HG02623 (cell line): ENCODE data around the gene PRKCH.

Experiments
- ATAC-seq: cut with Tn5 transposase; IDR thresholded peaks from one replicate; pipeline ENCODE4 v1.9.1; 2021; ENCODE audit warnings: moderate library complexity; ENCODE audit not compliant: unreplicated experiment

Gene PRKCH

DNA sequence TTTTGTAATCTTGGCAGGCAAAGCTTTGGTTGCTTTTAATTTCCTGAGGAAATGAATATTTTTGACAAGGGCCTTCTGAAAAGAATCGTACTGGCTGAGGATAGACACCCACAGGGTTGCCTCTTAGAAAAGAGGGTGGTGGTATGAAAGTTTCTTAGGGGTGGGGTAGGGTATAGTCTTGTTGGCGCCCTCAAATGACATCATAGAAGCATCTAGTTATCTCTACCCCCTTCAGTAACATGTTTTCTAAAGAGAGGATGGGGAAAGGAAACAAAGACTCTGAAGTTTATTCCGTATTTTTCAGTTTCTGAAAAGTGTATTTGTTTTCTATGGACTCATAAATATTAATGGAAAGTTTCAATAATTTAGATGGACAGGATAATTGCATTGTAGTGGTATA lies 13.7 kb downstream of the PRKCH start:
- no peak for ATAC-seq

DNA sequence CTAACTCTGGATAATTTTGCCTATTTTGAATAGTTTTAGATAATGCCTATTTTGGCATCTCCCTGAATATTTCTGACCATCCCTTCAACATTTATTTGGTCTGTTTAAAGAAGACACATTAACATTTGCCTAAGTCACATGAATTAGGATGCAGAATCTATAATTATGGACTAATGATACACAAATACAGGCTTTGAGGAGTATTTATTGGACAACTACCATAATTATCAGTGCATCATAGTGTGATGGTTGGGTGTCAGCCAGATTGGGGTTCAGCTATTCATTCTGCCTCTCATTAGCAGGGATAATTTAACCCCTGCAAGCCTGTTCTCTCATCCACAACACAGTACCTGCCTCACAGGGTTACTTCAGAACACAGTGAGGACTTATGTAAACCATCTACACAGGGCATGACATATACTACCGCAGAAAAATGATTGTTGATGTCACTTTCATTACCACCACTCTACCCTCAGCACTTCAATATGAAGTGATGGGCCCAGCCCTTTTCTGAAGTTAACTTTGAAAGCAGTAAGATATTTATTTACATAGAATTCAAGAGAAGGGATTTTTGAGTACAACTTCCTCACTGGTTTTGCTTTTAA lies 14.4 kb downstream of the PRKCH start:
- ATAC-seq = no peak

DNA sequence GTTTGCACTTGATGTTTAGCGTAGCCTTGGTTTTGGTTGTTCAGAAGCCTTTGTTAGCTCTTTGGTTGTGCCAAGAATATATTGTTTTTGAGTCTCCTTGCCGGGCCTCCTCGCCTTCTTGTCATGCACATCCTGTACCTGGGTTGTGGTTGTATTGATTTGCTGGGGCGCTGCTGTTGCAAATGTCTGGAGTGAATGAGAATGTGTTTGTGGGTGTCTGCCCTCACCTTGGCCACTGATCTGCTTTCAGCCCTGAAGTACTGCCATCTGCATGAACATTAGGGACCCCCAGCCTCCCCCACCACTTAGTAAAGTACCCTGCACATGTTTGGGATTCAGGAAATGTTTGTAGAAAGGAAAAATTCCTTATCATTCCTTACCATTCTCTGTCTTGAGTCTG lies 16.5 kb downstream of the PRKCH start:
- no peak for ATAC-seq

DNA sequence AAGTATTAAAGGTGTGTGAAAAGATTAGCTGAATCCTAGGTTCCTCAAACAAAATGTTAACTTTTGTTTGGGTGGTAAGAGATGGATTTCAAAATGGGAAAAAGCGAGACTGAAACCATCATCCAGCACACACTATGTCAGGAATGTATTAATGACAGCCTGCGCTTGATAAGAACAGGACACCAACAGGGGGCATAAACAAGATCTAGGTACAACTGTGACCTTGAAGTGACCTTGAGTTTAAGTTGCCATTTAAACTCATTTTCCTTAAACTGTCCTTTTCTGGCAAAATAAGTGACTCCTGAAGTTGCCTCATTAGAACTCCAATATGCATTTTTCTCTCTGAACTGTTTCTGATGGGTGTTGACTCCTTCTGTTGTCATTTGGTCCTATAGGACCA lies 17.1 kb downstream of the PRKCH start:
- no peak for ATAC-seq

DNA sequence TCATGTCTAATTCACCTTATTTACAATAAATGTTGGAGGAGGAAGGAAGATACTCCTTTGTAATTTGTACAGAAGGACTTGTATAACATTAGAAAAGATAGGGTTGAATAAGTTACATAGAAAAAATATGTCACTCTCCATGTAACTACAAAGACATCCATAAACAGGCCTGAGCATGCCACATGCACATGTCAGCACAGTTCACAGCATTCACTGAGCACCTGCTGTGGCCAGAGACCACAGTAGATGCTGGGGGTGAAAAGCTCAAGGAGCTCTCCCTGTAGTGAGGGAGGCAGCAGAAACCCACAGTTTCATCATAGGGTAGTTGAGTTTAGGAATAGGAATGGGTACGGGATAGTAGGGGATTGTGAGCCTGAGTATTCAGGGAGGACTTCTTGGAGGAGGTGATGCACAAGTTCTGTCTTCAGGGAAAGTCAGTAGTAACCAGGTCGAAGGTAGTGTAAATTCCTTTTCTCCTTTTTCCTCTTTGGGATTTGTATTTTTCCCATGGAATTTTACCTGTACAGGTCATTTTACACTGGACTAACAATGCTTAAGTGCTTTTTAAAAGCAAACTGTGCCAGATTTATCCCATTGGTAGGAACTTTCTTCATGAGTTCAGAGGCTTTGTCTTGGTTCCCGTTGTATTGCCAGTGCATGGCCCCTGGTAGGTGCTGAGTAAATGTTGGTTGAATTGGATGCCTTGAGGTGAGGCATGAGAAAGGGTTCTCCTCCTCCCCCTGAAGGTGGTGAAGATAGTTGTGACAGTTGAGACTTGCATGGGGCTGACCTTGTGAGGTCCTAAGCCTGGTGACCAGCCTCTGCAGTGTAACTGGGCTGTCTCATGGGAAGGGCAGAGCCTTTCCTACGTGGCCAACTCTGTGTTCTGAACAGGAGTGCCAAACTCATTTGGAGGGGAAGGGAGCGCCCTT lies 20.2 kb downstream of the PRKCH start:
- ATAC-seq = no peak

DNA sequence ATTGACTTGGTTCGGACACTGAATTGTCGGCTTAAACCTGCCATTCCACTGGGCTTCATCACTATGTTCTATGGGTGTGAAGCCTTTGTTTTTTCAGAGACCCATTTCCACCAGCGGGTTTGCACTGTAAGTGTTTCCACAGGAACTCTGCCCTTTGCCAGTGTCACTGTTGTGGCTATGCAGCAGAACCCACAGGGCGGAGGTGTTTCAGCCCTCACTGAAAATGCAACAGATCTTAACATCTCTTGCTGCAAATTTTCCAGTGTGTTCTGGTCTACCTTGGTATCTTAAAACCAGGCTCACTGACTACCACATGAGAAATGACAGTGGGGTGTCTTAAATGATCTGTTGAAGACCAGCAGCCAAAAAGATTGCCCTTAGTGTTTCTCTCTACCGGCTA lies 21.1 kb downstream of the PRKCH start:
- no peak for ATAC-seq

DNA sequence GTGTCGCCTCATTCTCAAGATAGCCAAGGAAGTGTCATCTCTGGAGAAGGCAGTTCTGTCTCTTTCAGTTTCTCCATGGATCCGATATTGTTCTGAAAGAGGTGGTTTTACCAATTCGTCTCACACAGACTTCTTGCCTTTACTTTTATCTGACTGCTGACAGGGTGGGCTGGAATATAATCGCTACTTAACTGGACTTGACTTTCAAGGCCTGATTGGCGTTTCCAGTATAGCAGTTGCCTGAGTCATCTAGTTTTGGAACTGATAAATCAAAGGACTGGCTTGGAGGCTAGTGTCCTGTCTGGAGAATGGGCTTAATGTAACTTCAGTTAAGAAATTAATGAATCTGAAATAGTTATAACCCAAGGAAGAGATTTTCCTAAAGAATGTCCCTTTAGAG lies 21.6 kb downstream of the PRKCH start:
- no peak for ATAC-seq

DNA sequence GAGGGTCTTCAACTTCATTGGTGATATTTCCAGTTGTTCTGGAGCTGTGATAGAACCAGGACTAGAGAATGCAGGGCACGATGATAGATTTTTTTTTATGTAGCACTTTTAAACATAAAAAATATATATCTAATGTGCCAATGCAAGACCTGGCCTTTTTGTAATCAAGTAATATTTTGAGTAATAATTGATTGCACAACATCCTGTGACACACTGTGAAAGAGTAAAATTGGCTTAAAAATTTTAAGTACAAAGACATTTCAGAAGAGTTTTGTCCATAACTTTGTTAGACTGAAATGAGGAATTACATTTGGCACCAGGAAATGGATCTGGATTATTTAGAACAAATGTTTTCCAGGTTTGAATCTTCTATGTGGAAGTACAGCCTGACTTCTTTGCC lies 22.1 kb downstream of the PRKCH start:
- ATAC-seq = no peak

DNA sequence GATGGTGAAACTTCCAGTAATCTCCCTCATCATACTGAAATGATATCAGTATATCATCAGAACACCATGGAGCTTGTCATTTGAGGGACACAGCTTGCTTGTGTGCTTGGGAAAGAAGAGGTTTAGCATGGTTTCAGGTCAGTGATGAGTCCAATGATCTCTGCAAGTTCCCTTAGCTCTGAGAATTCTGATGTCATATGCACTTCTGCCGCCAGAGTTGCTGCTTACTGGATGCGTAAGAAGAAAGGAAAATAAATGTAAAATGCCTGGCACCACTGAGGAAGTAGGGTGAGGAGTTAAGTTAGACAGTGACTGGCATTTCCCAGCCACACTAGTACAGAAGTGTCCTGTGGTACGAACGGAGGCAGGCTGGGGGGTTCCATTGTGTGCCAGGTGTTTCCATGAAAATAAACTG lies 22.6 kb downstream of the PRKCH start:
- no peak for ATAC-seq

DNA sequence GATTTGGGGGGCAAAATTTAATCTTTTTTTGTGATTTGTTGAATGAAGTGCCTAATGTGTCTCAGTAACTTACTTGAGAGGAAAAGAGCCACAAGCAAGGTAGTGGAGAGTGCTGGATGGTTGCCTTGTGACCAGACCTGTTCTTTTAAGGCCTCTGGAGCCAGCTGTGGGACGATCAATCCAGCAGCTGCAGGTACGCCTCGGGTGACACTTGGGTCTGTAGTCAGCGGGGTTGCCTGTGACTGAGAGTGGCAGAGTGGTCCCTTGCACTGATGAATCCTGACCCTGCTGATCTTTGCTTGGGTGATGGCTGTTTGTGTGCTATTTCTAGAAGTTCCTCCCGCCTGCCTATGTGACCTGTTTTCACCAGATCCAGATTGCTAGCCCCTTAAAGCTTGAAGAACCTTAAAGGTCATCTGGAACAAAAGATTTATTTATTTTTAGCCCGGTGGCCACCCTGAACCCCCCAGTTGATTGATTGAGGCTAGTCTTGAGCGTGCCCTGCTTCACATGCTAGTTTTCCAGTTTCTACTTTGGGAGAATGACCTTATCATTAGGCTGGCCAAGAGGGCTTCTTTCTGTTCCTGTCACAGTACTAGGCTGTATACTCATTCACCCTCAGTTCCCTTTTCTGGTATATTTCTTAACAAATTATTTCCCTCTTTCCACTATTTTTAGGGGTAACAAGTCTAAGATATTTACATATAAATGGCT lies 23.2 kb downstream of the PRKCH start:
- ATAC-seq = no peak

DNA sequence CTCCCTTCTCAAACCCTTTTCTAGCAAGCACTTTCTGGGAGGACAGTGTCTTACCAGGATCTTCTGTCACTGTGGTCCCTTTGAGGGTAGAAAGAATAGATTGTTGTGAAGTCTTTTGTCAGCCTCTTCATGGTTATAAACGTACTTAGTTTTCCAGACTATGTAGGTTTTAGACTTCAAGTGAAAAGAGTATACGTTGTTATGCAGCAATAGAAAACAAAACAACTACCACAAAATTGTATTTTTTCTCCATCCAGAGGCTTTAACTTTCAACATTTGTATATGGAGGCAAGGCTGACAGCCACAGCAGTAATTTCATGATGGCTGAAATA lies 23.7 kb downstream of the PRKCH start:
- no peak for ATAC-seq

DNA sequence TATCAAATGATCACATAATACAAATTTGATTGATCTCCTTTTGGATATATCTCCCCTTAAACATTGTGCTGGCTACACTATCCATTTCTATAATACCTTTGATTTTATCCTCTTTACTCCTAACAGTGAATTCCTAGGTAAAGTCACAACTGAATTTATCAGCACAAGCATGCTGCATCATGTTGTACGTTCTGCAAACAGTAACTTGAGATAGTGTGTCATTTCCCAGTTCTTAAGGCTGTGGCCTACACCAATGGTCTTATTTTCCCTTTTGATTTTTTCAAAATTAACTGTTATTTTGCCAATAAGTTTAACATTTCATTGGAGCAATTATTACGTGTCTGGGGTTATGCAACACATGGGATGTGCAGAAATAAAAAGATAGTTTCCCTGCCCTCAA lies 24.8 kb downstream of the PRKCH start:
- ATAC-seq = no peak

DNA sequence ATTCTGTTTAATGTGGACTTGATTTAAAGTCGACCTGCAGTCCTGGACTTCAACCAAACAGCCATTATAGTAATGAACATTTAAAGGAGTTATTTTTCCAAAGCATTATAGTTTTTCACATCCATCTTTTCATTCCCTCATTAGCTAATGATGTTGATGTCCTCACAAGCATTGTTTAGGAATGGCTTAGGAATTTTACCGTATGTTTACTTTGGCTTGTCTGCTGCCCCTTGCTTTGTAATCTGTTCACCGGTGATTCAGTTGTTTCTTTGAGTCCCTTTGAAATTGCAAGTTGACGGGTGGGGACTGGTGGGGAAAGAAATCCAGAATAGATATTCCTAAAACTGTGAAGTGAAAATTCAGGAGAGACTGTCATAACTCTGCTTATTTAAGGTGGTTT lies 25.4 kb downstream of the PRKCH start:
- ATAC-seq = no peak

DNA sequence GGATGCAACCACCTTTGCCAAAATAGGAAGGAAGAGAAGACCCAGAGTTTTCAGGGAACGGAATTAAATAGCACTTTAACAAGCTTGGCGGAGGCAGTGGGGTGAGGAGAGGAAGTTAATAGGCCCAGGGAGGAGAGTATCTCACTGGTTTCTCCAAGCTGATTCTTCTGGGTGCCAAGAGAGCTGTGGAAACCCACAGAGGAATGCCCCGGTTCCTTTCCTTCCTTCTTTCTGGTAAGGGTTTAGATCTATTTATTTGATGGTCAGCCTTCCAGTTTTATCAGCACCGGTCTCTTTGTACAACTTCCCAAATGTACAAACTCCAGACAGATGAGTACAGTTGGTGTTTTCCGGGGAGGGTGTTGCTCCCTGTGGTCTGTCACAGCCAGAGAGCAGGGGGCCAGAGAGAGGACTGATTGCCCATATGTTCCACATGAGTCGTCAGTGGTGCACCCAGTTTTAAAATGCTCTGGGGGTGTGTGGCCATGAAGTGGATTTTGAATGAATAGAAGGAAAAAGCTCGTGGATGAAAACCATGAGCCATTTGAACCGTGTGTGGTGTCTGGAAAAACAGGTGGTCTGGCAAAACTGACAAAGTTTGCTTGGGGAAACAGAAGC lies 26.6 kb downstream of the PRKCH start:
- no peak for ATAC-seq

DNA sequence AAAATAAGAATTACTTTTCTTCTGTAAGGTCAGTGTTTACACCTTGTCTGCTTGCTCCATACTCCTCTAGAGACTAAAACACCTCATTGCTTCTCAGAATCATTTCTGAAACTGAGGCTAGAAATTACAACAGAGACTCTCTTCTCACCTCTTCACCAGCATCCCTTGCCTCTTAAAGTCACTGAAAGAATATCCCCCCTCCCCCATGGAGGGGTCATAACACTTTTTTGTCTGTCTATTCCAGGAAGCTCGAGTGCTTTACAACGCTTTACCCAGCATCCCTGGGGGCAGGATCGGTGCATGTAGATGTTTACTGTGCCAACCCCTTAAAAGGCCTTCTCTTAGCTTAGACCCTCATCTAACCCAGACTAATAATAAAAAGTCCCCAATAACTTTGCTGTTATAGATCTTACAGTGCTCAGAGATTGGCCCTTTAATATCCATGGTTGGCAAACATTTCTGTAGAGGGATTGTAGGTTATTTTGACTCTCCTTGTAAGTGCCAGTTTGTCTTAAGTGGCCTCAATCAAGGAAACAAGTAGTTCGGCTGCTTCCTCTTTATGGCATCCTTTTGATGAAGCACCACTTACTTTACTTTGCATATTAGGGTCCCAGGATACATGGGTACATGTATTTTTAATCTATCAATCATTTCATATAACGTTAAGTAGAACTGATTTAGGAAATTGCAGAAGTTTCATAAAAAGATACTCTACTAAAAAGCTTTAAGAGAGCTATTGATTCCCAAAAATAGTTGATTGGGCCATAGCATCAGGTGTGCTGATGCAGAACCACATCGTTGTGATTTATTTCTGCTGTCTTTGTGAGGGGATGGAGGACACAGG lies 29.3 kb downstream of the PRKCH start:
- ATAC-seq = no peak

DNA sequence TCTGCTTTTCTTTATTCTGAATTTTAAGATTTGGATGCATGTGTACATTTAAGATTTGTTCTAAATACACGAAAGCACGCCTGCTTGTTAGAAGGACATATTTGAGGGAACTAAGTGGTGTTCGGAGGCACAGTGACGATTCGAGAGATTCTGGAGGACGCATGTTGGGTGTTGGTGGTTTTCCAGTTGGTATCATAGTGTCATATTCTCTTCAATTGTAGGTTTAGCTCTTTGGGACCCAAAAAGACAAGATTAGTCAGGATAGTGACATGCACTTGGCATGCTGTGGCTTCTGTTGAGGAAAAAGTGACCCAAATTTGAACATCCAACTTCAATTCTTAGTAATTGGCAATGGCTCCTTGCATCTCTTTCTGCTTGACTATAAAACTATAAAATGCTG lies 30.1 kb downstream of the PRKCH start:
- no peak for ATAC-seq

DNA sequence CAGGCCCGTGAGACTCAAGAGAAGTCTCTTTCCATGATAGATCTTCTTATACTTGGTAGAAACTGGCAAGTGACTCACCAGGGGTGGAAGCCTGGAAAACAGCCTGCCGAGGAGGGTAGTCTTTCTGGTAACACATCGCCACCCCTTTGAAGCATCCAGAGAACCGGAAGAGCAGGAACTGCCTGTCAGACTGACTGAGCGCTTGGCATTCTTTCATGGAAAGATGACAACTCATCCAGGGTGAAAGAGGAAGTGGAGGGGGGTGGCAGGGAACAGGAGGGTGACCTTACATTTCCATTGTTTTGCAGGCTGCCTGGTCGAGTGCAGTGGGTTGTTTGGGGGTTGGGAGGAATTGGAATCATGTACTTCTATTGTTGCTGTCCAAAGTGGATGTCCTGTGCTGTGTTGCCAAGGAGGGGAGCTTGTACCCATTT lies 34.5 kb downstream of the PRKCH start:
- ATAC-seq = no peak

DNA sequence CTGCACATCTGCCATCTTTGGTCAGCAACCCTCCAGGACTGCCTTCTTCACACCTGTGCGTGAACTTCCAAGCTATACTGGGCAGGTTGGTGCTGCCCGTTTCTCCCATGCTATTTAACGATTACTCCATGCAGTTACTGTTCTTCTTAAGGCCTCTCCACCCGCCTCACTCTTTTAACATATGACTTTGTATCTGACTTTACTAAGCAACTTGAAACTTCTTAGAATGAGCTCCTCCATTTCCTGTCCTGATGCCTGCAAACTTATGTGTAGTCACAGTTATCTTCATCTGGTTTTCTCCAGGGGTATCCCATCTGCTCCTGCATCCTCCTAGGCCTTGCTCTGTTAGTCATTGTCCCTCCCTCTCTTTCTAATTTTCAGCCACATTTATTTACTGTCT lies 35.7 kb downstream of the PRKCH start:
- ATAC-seq = no peak

DNA sequence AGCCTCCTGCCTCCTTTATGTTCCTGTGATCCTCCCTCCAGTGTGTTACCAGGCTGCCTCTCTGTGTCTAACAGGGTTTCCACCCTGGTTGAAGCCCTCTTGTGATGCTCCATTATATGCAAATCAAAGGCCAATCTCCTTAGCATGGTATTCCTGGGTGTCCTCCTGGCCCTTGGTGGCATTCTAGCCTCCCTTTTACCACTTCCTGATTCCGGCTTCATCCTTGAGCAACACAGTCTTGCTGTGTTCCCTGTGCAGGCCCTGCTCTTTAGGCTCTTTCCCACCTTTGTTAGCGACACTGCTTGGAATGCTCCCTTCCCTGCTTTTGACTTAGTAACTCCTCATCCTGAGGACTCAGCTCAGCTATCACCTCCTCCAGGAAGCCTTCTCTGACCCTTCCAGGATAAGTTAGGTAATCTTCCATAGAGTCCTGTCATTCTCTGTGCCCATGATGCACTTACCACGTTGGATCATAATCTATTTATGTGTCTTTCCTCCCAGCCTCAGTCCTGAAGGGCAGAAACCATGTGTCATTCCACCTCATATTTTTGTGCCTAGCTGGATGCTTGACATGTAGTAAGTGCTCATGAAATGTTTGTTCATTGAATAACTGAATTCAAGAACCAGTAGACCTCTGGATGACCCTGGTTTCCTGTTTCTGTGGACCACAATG lies 37.3 kb downstream of the PRKCH start:
- ATAC-seq = no peak
